ENCODE measurements around the gene EBPL.
"Not testable (repeated sequence)": the region's sequence is repeated elsewhere in the genome, so short reads cannot be mapped to it uniquely, and the experiment has no call there.

The EBPL gene

DNA sequence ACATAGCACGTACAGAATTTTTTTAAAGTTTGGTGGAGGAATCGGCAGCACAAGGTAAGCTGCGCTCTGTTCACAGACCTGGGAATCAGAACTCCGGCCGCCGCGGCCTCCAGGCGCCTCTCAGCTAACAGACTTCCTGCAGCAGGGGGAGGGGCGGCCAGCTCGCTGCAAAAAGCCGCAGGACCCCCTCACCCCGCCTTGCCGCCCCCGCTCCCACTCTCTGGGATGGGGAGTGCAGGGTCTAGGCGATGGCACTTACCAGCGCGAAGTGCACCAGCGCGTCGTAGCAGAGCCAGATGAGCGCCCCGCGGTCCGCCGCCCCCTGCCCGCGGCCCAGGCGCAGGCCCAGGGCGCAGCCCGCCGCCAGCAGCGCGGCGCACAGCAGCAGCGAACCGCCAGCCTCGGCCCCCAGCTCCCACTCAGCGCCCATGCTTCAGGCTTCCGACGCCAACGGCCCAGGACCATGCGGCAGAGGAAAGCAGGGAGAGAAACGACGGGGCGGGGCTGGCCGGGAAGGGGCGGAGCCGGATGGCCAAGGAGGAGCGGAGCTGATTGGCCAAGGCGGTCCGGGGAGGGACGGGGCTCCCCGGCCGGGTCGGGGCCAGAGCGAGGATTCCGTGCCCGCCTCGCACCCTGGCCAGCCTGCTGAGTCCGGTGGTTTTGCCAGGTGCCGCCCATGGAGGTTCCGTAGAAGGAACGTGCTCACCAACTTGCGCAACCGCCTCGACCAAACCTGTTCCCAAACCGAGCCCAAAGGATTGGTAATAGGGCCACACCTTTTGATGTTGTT, at the start of gene EBPL:
Gene EBPL (minus strand): TSS at position 492 of the 790 bp plus-strand sequence. CDS start 62 bp downstream, at position 430.
- peak; percentile 82 for DNase-seq

DNA sequence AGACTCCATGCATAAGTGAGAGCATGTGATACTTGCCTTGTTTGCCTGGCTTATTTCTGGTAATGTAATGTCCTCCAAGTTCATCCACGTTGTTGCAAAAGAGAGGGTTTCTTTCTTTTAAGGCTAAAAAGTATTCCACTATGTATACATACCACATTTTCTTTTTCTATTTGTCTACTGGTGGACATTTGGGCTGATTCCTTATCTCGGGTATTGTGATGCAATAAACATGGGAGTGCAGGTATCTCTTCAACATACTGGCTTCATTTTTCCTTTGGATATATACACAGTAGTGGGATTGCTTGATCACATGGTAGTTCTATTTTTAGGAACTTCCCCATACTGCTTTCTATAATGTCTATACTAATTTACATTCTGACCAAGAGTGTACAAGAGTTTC, 49.6 kb upstream of the EBPL start:
- no peak for DNase-seq

- no peak for DNase-seq
Observed at GRCh38 chr13:49739498-49740187, 48.4 kb upstream of the EBPL start.

- DNase-seq = no peak
Observed at GRCh38 chr13:49733181-49733951, 42.1 kb upstream of the EBPL start.

DNA sequence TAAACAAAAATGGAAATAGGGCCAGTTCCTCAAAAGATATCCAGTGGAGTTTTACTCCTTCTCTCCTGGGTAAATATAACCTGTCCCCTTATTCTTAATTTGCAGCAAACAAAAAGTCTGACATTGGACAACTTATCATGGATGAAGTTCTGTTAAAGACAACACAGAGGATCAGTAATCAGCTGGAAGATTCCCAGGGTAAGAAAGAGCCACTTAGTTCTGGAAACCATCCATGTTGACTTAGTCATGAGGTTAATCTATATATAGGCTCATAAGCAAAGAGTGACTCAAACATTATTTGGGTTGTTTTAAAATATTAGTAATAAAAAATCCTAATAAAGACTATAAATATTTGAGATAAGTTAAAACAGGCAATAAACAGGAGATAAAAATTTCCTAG, 40.5 kb upstream of the EBPL start:
- DNase-seq = no peak

DNA sequence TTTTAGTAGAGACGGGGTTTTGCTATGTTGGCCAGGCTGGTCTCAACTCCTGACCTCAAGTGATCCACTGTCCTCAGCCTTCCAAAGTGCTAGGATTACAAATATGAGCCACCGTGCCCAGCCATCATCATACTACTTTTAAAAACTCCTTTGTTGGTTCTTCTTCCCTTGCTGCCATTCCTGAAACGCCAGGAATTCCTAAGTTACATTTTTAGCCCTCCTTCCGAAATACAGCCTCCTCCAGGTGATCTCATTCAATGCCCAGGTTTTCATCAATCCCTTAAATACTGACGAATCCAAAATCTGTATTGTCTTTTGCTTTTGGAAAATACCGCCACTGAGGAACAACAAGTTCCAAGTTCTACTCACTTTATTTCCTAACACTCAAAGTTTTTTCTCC, 25.3 kb upstream of the EBPL start:
- no peak for DNase-seq

GRCh38 chr13:49714757-49715156, 23.5 kb upstream of the EBPL start:
- DNase-seq = no peak

GRCh38 chr13:49711218-49711863, 20.1 kb upstream of the EBPL start:
- no peak for DNase-seq

- DNase-seq = not testable (repeated sequence)
Observed at GRCh38 chr13:49704264-49704663, 13.0 kb upstream of the EBPL start.

DNA sequence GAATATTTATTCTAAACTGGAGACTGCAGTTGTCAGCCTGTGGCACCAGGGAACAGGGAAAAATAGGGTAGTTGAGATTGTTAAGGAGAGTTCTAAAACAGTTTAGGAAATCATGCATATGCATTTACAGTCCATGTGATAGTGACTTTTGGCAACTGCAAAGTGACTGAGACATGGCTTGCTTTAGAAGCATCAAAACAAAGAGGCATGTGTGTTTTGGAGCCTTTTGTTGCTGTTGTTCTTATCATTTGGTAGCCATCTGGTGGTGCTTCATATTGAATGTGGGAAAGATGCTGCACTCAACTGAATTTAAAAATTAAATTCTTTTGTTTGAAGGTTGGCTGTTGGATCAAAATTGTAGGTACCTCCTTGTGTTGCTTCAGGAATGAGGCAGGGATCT, 10.2 kb upstream of the EBPL start:
- DNase-seq = no peak

DNA sequence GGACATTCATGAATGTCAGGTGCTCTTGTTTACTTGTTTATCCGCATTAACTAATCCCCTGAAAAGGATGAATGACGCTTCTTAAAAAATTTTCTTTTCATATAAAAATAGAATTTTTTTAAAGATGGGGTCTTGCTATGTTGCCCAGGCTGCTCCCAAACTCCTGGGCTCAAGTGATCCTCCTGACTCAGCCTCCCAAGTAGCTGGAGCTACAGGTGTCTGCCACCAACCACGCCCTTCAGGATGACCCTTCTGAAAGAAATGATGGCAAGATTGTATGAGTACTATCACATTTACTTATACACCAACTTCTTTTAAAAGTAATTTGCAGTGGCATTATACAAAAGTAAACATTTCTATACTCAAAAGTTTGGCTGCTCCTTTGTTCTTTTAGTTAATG, 6.2 kb upstream of the EBPL start:
- DNase-seq = no peak

DNA sequence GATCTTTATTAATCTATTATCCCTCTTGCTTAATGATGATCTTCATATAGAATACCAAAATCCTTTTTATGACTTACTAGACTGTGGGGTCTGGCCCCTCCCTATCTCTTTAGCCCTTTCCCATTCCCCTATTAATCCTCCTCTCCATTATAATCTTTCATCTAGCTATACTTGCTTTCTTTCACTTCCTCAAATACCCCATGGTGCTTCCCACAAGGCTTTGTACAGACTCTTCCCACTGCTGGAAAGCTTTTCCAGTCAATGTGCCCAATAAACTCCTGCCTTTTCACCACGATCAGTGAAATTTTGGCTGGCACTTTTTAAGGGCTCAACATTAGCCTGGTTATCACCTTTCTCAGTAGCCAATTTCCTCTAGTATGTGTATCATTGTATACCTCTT, 3.2 kb upstream of the EBPL start:
- no peak for DNase-seq

DNA sequence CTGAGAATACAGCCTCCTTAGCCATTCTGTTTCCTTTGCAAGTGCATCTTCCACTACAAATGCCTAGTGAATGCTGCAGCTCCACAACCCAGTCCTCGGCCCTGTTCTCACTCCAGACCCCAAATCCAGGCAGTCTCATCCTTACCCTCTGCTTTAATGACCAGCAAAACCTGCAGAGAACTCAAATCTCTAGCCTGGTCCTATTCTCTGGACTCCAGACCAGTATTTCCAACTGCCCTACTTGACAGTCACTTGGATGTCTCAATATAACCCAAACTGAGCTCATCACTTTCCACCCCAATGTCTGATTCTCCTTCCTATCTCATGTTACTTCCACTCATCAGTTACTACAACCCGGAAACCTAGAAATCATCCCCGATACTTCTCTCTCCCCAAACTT, 2.6 kb upstream of the EBPL start:
- no peak for DNase-seq

DNA sequence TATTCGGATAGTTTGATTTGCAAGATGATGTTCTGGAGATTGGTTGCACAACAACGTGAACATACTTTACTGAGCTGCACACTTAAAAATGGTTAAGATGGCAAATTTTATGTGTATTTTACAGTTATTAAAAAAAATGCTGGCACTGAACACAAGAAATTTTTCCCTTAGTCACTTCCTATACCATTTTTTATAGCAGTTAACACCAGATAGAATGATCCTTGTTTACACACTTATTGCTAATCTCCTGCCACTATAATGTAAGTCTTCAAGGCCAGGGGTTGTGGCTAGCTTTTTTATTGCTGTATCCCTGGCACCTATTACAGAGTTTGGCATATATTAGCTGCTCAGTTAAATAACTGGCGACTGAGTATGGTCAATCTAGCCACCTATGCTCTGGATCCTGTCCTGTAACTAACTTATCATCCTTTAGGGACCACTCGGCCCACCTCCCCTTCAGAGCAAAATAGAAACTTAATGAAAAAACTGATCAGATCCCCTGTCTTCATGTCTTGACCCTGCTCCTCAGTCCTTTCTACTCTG, 2.0 kb upstream of the EBPL start:
- no peak for DNase-seq

GRCh38 chr13:49690133-49690994, 922 bp downstream of the EBPL start:
- DNase-seq = no peak

GRCh38 chr13:49683489-49683888, 7.8 kb downstream of the EBPL start:
- no peak for DNase-seq

- DNase-seq = no peak
Observed at GRCh38 chr13:49681842-49682435, 9.3 kb downstream of the EBPL start.

GRCh38 chr13:49679246-49679645, 12.0 kb downstream of the EBPL start:
- DNase-seq = no peak

DNA sequence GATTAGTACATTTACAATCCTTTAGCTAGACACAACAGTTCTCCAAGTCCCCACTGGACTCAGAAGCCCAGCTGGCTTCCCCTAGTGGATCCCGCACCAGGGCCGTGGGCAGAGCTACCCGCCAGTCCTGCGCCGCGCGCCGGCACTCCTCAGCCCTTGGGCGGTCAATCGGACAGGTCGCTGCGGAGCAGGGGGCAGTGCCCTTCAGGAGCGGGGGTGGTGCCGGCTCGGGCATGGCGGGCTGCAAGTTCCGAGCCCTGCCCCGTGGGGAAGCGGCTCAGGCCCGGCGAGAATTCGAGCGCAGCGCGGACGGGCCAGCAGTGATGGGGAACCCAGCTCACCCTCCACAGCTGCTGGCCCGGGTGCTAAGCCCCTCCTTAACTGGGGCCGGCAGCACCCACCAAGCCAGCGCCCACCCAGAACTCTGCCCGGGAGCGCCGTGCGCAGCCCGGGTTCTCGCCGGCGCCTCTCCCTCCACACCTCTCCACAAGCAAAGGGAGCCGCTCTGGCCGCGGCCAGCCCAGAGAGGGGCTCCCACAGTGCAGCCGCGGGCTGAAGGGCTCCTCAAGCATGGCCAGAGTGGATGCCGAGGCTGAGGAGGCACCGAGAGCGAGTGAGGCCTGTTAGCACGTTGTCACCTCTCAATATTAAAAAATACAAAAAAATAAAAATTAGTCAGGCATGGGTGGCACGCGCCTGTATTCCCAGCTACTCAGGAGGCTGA, 12.9 kb downstream of the EBPL start:
- DNase-seq = no peak

GRCh38 chr13:49676581-49677298, 14.5 kb downstream of the EBPL start:
- no peak for DNase-seq
